GM18505 (cell line): ENCODE results near the gene RASGRP4.
"Not testable (repeated sequence)": the region's sequence is repeated elsewhere in the genome, so short reads cannot be mapped to it uniquely, and the experiment has no call there.

Experiments used
- ATAC-seq: cut with Tn5 transposase; IDR thresholded peaks from one replicate; pipeline ENCODE4 v1.9.1; 2021; ENCODE audit not compliant: unreplicated experiment
- POLR2A ChIP-seq: IDR thresholded peaks from 4 replicates; pipeline ENCODE4 v1.6.1; 2011; ENCODE audit warnings: borderline replicate concordance; ENCODE audit not compliant: insufficient read depth, insufficient read length; ENCODE audit errors: extremely low read depth

RASGRP4 gene

DNA sequence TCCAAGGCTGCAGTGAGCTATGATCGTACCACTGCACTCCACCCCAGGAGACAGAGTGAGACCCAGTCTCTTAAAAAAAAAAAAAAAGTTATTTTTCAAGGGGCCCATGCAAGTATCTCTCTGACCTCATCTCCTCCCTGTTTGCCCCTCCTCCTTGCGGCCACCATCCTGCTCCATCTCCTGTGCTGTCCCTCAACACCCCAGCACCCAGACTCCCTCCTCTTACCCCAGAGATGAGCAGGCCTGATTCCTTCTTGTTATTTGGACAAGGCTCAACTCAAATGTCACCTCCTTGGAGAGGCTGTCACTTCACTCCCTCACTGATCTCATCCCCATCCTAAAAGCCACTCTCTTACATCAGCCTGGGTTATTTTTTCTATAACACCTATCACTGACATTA lies 11.9 kb upstream of the RASGRP4 start:
- ATAC-seq = no peak
- no peak for TF ChIP-seq POLR2A

DNA sequence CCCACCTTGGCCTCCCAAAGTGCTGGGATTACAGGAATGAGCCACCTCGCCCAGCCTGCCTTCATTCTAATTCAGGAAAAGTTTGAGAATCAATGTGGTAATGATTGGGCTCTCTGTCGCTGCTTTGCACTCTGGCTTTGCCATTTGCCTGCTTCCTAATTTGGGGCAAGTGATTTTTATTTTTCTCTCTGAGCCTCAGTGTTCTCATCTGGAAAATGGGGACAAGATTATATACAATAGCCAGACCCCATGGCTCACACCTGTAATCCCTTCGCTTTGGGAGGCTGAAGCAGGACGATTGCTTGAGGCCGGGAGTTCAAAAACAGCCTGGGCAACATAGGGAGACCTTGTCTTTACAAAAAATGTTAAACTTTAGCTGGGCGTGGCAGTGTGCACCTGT lies 11.3 kb upstream of the RASGRP4 start:
- no peak for ATAC-seq
- no peak for TF ChIP-seq POLR2A

DNA sequence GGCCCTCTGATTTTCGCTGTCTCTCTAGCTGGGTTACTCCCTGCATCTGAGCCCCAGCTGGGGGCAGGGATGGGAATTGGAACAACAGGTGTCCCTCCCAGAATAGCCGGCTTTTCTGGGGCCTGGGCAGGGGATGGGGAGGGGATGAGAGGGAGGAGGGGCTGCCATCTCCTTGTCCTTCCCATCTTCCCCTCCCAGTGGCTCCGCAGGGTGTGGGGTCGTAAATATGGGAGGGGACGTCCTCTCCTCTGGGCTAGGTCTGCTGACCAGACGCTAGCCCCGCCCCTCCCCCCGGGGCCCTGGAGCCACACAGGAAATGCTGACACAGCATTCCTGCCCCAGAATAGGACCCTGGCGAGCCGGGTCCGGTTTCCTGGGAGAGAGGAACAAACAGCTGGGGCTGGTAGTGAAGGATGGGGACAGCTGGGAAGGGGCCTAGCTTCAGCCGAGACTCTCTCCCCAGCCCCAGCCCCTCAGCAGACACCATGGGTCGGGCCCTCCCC lies 8.6 kb upstream of the RASGRP4 start:
- ATAC-seq = no peak
- TF ChIP-seq POLR2A = no peak

DNA sequence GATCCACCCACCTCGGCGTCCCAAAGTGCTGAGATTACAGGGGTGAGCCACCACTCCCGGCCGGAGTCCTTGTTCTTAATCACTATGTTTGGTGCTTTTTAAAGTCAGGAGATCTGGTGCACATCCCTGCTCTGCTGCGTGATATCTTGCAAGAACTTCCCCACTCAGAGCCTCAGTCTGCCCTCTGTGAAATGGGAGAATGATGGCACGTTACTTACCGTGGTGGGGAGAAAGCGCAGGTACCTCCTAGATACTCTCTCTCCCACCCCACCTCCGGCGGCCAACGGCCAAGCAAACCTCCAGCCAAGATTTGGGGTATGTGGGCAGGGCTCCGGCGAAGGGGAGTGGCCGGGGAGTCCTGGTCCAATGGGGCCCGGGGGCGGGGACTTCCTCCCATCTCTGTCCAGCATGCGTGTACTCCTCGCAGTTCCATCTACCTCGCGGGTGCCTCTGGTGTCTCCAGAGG lies 7.3 kb upstream of the RASGRP4 start, which contains the start of gene RYR1:
Gene RYR1 (plus strand): TSS at position 424 of the 466 bp plus-strand sequence. CDS start 139 bp downstream, outside the sequence.
- no peak for TF ChIP-seq POLR2A
- no peak for ATAC-seq

DNA sequence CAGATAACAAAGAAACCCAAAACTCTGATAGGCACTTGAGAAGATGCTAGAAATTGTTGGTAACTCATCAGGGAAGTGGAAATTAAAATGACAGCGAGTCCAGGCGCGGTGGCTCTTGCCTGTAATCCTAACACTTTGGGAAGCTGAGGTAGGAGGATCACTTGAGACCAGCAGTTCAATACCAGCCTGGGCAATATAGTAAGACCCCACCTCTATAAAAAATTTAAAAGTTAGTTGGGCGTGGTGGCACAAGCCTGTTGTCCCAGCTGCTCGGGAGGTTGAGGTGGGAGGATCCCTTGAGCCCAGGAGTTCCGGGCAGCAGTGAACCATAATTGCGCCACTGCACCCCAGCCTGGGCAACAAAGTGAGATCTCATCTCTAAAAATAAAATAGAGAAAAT lies 4.9 kb upstream of the RASGRP4 start:
- ATAC-seq = no peak
- no peak for TF ChIP-seq POLR2A

DNA sequence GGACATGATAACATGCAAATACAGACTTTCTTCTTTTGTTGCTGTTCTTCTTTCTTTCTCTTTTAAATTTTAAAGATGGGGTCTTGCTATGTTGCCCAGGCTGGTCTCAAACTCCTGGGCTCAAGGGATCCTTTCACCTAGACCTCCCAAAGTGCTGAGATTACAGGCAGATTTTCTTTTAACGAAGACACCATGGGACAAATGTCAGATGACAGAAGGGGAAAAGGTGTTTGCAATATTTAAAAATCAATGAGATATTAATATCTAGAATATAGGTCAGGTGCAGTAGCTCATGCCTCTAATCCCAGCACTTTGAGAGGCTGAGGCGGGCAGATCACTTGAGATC lies 3.8 kb upstream of the RASGRP4 start:
- no peak for TF ChIP-seq POLR2A
- no peak for ATAC-seq

DNA sequence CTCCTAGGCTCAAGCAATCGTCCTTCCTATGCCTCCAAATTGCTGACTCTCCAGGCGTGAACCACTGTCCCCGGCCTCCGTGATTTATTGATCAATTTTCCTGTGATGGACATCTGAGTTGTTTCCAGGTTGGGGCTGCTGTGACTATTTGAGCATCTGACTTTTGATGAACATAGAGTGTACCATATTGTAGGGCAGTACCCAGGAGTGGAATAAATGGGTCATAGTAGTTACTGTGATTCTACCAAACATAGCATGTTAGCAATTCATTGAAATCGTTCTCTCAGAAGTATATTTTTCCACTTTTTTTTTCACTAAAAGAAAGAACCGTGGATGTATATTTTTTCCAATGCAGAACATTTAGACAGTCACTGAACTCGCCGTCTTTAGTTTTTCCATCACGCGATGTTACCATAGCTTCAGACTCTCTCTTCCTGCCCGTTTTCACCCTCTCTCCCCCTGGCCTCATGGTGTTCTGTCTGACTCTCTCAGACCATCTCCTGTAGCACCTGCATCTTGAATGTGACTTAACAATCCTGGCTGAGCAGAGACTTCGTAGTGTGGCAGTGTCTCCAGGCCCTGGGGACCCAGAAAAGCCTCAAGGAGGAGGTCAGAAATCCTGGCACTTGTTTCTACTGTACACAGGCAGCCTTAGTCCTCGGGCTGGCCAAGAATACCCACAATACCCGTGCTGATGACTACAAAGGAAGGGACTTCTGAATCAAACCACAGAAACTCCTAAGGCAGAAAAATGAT lies 3.2 kb upstream of the RASGRP4 start:
- no peak for ATAC-seq
- TF ChIP-seq POLR2A = no peak

DNA sequence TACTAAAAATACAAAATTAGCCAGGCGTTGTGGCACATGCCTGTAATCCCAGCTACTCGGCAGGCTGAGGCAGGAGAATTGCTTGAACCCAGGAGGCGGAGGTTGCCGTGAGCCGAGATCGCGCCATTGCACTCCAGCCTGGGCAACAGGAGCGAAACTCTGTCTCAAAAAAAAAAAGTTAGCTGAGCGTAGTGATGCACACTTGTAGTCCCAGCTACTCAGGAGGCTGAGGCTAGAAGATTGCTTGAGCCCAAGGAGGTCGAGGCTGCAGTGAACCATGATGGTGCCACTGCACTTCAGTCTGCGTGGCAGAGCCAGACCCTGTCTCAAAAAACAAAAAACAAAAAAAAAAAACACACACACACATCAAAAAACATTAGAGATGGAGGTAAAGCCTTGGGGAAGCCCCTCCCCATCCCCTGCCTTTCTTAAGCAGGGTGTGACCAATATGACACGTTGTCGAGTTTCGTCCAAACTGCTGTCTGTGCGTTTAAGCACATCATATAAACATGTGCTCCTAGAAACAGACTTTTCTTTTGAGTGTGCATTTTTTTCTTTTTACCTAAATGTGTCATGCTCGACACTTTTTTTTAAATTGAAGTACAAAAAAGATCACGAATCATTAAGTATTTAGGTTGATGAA lies 1.1 kb upstream of the RASGRP4 start:
- not testable (repeated sequence) for ATAC-seq

DNA sequence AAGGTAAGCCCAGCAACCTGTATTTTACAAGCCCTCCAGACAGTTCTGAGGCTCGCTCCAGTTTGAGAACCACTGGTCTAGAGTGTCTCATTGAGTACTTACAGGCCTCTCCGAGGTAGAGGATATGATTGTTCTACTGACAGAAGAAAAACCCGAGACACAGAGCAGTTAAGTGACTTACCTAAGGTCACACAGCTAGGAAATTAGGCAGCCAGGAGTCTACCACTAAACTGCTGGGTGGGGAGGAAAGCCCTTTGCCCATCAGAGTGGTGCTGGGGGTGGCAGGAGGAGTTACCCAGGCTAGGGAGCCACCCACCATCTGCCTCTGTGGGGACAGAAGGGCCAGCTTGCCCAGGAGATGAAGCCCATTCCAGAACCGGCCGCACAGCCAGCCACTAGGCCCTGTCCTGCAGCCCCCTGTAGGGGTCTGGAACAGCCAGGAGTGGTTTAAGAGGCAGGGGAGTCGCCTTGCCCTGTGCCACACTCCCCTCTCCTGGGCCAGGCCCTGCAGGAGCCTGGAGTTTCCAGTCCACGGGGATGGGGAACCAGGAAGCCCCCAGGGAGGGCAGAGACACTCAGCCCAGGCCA lies 703 bp downstream of the RASGRP4 start:
- no peak for TF ChIP-seq POLR2A
- no peak for ATAC-seq

DNA sequence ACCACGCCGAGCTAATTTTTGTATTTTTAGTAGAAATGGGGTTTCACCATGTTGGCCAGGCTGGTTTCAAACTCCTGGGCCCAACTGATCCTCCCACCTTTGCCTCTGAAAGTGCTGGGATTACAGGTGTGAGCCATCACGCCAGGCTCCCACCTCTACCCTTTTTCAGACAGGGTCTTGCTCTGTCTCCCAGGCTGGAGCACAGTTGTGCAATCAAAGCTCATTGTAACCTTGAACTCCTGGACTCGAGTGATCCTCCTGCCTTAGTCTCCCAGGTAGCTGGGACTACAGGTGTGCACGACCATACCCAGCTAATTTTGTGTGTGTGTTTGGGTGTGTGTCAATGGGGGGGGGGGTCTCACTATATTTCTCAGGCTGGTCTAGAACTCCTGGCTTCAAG lies 1.7 kb downstream of the RASGRP4 start:
- no peak for TF ChIP-seq POLR2A
- ATAC-seq = no peak

DNA sequence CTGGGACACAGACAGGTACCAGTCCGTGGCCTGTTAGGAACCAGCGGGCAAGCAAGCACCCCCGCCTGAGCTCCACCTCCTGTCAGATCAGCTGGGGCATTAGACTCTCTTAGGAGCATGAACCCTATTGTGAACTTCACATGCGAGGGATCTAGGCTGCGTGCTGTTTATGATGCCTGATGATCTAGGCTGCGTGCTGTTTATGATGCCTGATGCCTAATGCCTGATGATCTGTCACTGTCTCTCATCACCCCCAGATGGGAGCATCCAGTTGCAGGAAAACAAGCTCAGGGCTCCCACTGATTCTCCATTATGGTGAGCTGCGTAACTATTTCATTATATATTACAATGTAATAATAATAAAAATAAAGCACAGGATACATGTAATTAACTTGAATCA lies 3.6 kb downstream of the RASGRP4 start:
- no peak for TF ChIP-seq POLR2A
- no peak for ATAC-seq

DNA sequence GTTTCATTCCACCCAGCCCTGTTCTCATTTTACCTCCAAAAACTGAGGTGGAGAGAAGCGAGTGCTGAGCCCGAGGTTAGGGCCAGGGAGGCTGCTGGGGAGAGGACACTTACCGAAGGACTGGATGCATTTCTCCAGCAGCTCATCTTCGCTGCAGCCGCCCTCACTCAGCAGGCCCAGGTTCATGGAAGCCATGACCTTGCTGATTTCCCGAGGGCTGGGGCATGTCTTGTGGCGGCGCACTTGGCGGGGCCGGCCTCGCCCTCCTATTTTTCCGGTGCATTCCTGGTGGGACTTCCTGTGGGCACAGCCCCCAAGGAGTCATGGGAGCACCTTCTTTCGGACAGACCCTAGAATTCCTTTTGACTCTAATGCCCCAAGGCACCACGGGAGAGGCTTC lies 4.2 kb downstream of the RASGRP4 start:
- TF ChIP-seq POLR2A = no peak
- ATAC-seq = no peak

DNA sequence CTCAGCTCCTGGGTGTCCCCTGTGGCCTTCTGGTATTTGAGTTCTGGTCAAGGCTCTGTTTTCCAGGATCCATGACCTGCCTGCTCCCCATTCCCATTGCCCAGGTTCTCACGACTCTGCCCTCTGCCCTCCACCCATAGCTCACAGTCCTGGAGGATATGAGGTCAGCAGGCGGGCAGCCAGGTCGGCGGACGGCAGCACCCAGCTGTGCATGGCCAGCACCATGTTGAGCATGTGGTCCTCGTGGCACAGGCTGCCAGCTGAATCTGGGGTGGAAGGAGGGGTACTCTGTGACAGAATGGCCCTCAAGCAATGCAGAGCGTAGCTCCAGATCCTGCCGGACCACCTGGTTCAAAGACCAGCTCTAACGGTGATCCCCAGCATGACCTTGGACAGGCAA lies 5.1 kb downstream of the RASGRP4 start:
- ATAC-seq = no peak
- TF ChIP-seq POLR2A = no peak
